B cell (primary cell): ENCODE results near the gene FBXO11. TPM values are rescaled to one million over a fixed set of nuclear protein-coding genes. Genes with fewer than 3 reads are reported as not detected.
A peak's percentile ranks its signal among the peaks of the same experiment; 100 is the strongest.

Source experiments
- ATAC-seq: fragments of 200-7000 bp; cut with Tn5 transposase; one replicate; pipeline ENCODE4 v1.10.0; 2021; ENCODE audit warnings: low read depth, mild to moderate bottlenecking, moderate number of reproducible peaks, moderate library complexity
- CTCF ChIA-PET: fragments of 350-600 bp; sonication (Branson Sonifier 250); formaldehyde crosslinking; loops from one replicate; lab custom pipeline; 2021; ENCODE audit warnings: antibody characterized with exemption, inconsistent platforms; lab: Charles Lee
- POLR2A ChIA-PET: fragments of 350-600 bp; sonication (Branson Sonifier 250); formaldehyde crosslinking; loops from one replicate; lab custom pipeline; 2021; ENCODE audit warnings: antibody characterized with exemption; lab: Charles Lee
- DNase-seq: peaks from one replicate; pipeline ENCODE4 v3.0.0; 2013
- H2AFZ ChIP-seq: 2 replicates; pipeline ENCODE4 v1.6.1; 2012; ENCODE audit warnings: mild to moderate bottlenecking, low read depth, low read length; ENCODE audit not compliant: insufficient read depth, poor library complexity, severe bottlenecking
- H3K27ac ChIP-seq, 2 donors: 1 replicate in 1 of 2; 2 replicates in 1 of 2; pipeline ENCODE4 v1.5.1; 2012 to 2013; ENCODE audit warnings: low read length in 2 of 2, mild to moderate bottlenecking in 2 of 2, moderate library complexity in 1 of 2
- H3K27me3 ChIP-seq, 4 experiments: fragments of 200-600 bp in 1 of 4; sonication (generic) in 1 of 4; replicated peaks in 1 of 4; 1 replicate in 2 of 4; 2 replicates in 2 of 4; pipeline versions ENCODE4 v1.6.1 to v1.7.0; 2013 to 2016; ENCODE audit warnings: low read length in 3 of 4, mild to moderate bottlenecking in 2 of 4, mixed read lengths in 1 of 4, moderate library complexity in 1 of 4; ENCODE audit not compliant: insufficient read depth in 4 of 4, control insufficient read depth in 3 of 4; ENCODE audit errors: control extremely low read depth in 1 of 4
- H3K36me3 ChIP-seq, 2 experiments: replicated peaks in 1 of 2; 1 replicate in 1 of 2; 2 replicates in 1 of 2; pipeline versions ENCODE4 v1.6.1 to v1.7.1; 2013; ENCODE audit warnings: low read length in 1 of 2; ENCODE audit not compliant: insufficient read depth in 2 of 2, control insufficient read depth in 1 of 2; ENCODE audit errors: control extremely low read depth in 1 of 2, extremely low read depth in 1 of 2
- H3K4me1 ChIP-seq, 2 donors: fragments of 200-600 bp in 1 of 2; sonication (generic) in 1 of 2; 1 replicate in 1 of 2; 2 replicates in 1 of 2; pipeline versions ENCODE4 v1.5.1 to v1.6.1; 2013 to 2017; ENCODE audit warnings: low read length in 2 of 2; ENCODE audit not compliant: control insufficient read depth in 2 of 2, insufficient read depth in 2 of 2
- H3K4me2 ChIP-seq: replicated peaks from 2 replicates; pipeline ENCODE3; 2012; ENCODE audit warnings: mild to moderate bottlenecking, low read depth, low read length; ENCODE audit not compliant: poor library complexity, severe bottlenecking
- H3K4me3 ChIP-seq, 5 experiments: fragments of 200-600 bp in 1 of 5; sonication (generic) in 1 of 5; 1 replicate in 3 of 5; 2 replicates in 2 of 5; pipeline versions ENCODE4 v1.5.1 to v1.7.0; 2011 to 2016; ENCODE audit warnings: low read length in 4 of 5, mild to moderate bottlenecking in 4 of 5, low read depth in 2 of 5, control low read depth in 1 of 5, moderate library complexity in 1 of 5; ENCODE audit not compliant: insufficient read depth in 1 of 5; ENCODE audit errors: control extremely low read depth in 1 of 5, extremely low read depth in 1 of 5
- H3K79me2 ChIP-seq: fragments of 200-600 bp; sonication (generic); one replicate; pipeline ENCODE4 v1.6.0; 2016; ENCODE audit warnings: low read length; ENCODE audit not compliant: control insufficient read depth, insufficient read depth
- H3K9ac ChIP-seq: fragments of 200-600 bp; sonication (generic); 2 replicates; pipeline ENCODE4 v1.6.1; 2017; ENCODE audit warnings: mild to moderate bottlenecking, low read length, moderate library complexity
- H3K9me3 ChIP-seq, 3 donors: one replicate each; pipeline versions ENCODE4 v1.6.1 to v1.7.1; 2013; ENCODE audit warnings: low read length in 2 of 3; ENCODE audit not compliant: control insufficient read depth in 2 of 3, insufficient read depth in 1 of 3; ENCODE audit errors: control extremely low read depth in 1 of 3
- H4K20me1 ChIP-seq: 2 replicates; pipeline ENCODE4 v1.6.0; 2012; ENCODE audit warnings: mild to moderate bottlenecking, low read length; ENCODE audit not compliant: insufficient read depth, control insufficient read depth, poor library complexity, severe bottlenecking
- H3K27ac Mint-ChIP-seq: one replicate; pipeline ENCODE4 v1.8.0; 2021; ENCODE audit warnings: mixed read lengths
- H3K27me3 Mint-ChIP-seq: one replicate; pipeline ENCODE4 v1.8.0; 2021; ENCODE audit warnings: mixed read lengths
- H3K4me1 Mint-ChIP-seq: one replicate; pipeline ENCODE4 v1.8.0; 2021; ENCODE audit warnings: mixed read lengths
- H3K4me3 Mint-ChIP-seq: one replicate; pipeline ENCODE4 v1.8.0; 2021; ENCODE audit warnings: mixed read lengths
- H3K9me3 Mint-ChIP-seq: one replicate; pipeline ENCODE4 v1.8.0; 2022; ENCODE audit warnings: mixed read lengths; ENCODE audit not compliant: insufficient read depth
- CTCF ChIP-seq: fragments of 200-600 bp; IDR thresholded peaks from one replicate; pipeline ENCODE4 v1.8.0; 2022; ENCODE audit warnings: antibody characterized with exemption, mild to moderate bottlenecking
- EZH2 ChIP-seq: IDR thresholded peaks from 2 replicates; pipeline ENCODE4 v1.6.1; 2012; ENCODE audit warnings: borderline replicate concordance, low read depth, mild to moderate bottlenecking, moderate library complexity, low read length; ENCODE audit not compliant: insufficient read depth, poor library complexity, severe bottlenecking
- WGBS: methylation state at CpG from one replicate; pipeline ENCODE4 v1.1.5; 2013; ENCODE audit warnings: missing lambda C conversion rate; ENCODE audit not compliant: insufficient coverage; 5-methylcytosine and 5-hydroxymethylcytosine counted together
- intact Hi-C: fragments of 100-400 bp; cut with micrococcal nuclease; formaldehyde crosslinking; loops from one replicate; pipeline ENCODE4 v1.10.0; 2022
- polyA plus RNA-seq: library from polyadenylated mRNA; depleted of rRNA; stranded (reverse); fragments of >200 nt; gene quantifications from 2 replicates; pipeline ENCODE4 v1.2.3, GENCODE V29; 2012
- total RNA-seq, 2 donors: library from RNA; stranded (reverse); fragments of 120-200 nt in 1 of 2; gene quantifications; 1 replicate in 1 of 2; 2 replicates in 1 of 2; pipeline versions ENCODE4 v1.2.3 to v1.2.4, GENCODE V29; 2013 to 2022

Gene FBXO11
- total and polyA plus RNA-seq, 2 donors (not counting 1 experiment from before 2014, with no cell fraction given): 42.6 to 107 TPM

GRCh38 chr2:47908682-47909081, 2.4 kb upstream of the FBXO11 start:
- no peak overlapping the region for H3K9ac ChIP-seq
- Mint-ChIP-seq H3K9me3 (no peaks in the 10 kb centered on the region), H3K4me1 (peaks cover 21% of the 10 kb centered on the region), H3K4me3 (no peak overlapping the region), H3K27ac (no peak overlapping the region), H3K27me3 (no peaks in the 10 kb centered on the region)
- CTCF ChIA-PET: no interaction called here
- POLR2A ChIA-PET: no interaction called here
- no peak overlapping the region for H2AFZ ChIP-seq
- peaks cover 8 to 10% of the 10 kb centered on the region in 2 donors for H3K4me1 ChIP-seq
- H3K4me2 ChIP-seq: no peak overlapping the region
- no peaks in the 10 kb centered on the region for H3K36me3 ChIP-seq
- intact Hi-C loops: loop anchor here (5.0 kb wide), 1 partner anchor 186 kb away; no protein-coding TSS in a partner anchor
- H3K27me3 ChIP-seq: no peaks in the 10 kb centered on the region
- no peak for ATAC-seq
- 94% methylated on average over 5 of the region's 5 CpGs for WGBS
- H3K27ac ChIP-seq: no peak overlapping the region
- no peaks in the 10 kb centered on the region for H3K9me3 ChIP-seq
- H3K4me3 ChIP-seq: no peak overlapping the region
- no peaks in the 10 kb centered on the region for H4K20me1 ChIP-seq
- peaks cover 20% of the 10 kb centered on the region for H3K79me2 ChIP-seq
- no peak for TF ChIP-seq CTCF
- TF ChIP-seq EZH2: no peak
- no peak for DNase-seq

- POLR2A ChIA-PET: interaction anchor here (0.9 kb wide), 1 partner anchor 198 kb away, joined by 3 read pairs; no protein-coding TSS in a partner anchor
- Histone ChIP-seq H3K4me3 (peak overlapping the region; percentile 54 to 95 (median 69)), H2AFZ (peak overlapping the region; percentile 72), H3K36me3 (no peaks in the 10 kb centered on the region), H3K79me2 (peaks cover 35% of the 10 kb centered on the region), H3K27ac (peak overlapping the region; percentile 69 to 88), H3K4me1 (peaks cover 11 to 24% of the 10 kb centered on the region in 2 donors), H3K4me2 (peak overlapping the region; percentile 77), H3K9me3 (no peaks in the 10 kb centered on the region), H3K9ac (peak overlapping the region; percentile 71), H4K20me1 (peaks cover 3% of the 10 kb centered on the region), H3K27me3 (no peaks in the 10 kb centered on the region)
- Mint-ChIP-seq H3K4me1 (peaks cover 32% of the 10 kb centered on the region), H3K27me3 (no peaks in the 10 kb centered on the region), H3K4me3 (peak overlapping the region; percentile 88), H3K9me3 (no peaks in the 10 kb centered on the region), H3K27ac (peak overlapping the region; percentile 91)
- intact Hi-C loops: loop anchor here (1.0 to 5.0 kb wide), 6 partner anchors 48 to 514 kb away; partner anchors contain the start of gene MSH6
- peak; percentile 71 for TF ChIP-seq CTCF
- no peak for TF ChIP-seq EZH2
- DNase-seq (peak; percentile 31), ATAC-seq (no peak)
- WGBS: 0% methylated on average over 7 of the region's 15 CpGs
- CTCF ChIA-PET: interaction anchor here (0.6 to 2.0 kb wide), 11 partner anchors 12 to 1305 kb away, joined by 3 to 25 read pairs (median 4); no protein-coding TSS in a partner anchor
Measured at GRCh38 chr2:47907039-47907781, 912 bp upstream of the FBXO11 start.
